Adrenal gland (tissue), 12 donors: ENCODE results near the gene NARF. TPM values are rescaled to one million over a fixed set of nuclear protein-coding genes. Genes with fewer than 3 reads are reported as not detected.

ENCODE experiments used
- DNase-seq, 7 donors: peaks; one replicate each; pipeline ENCODE4 v3.0.0-alpha.2; 2019 to 2020
- H3K27ac ChIP-seq, 5 donors: fragments of 200-600 bp; sonication (generic) in 4 of 5; 1 replicate in 3 of 5; 2 replicates in 2 of 5; pipeline versions ENCODE4 v1.5.1 to v1.8.0; 2016 to 2020; ENCODE audit warnings: mild to moderate bottlenecking in 1 of 5
- H3K27me3 ChIP-seq: fragments of 200-600 bp; 2 replicates; pipeline ENCODE4 v1.8.0; 2021
- H3K36me3 ChIP-seq, 2 donors: fragments of 200-600 bp; replicated peaks in 1 of 2; 1 replicate in 1 of 2; 2 replicates in 1 of 2; pipeline versions ENCODE4 v1.5.1 to v1.8.0; 2018 to 2022
- H3K4me1 ChIP-seq, 2 donors: fragments of 200-600 bp; replicated peaks in 1 of 2; 1 replicate in 1 of 2; 2 replicates in 1 of 2; pipeline versions ENCODE4 v1.5.1 to v1.8.0; 2018 to 2021
- H3K4me3 ChIP-seq, 4 donors: fragments of 200-600 bp; sonication (generic) in 3 of 4; one replicate each; pipeline ENCODE4 v1.5.1; 2016 to 2018
- H3K9me3 ChIP-seq, 3 donors: fragments of 200-600 bp; sonication (generic) in 1 of 3; replicated peaks in 1 of 3; 1 replicate in 2 of 3; 2 replicates in 1 of 3; pipeline versions ENCODE4 v1.5.1 to v1.8.0; 2016 to 2021
- CTCF ChIP-seq, 6 experiments: fragments of 450-650 bp in 4 of 6; fragments of 200-600 bp in 2 of 6; sonication (generic) in 1 of 6; IDR thresholded peaks; 1 replicate in 5 of 6; 2 replicates in 1 of 6; pipeline versions ENCODE4 v1.5.1 to v1.8.0; 2016 to 2021; ENCODE audit warnings: antibody characterized with exemption in 6 of 6, mild to moderate bottlenecking in 2 of 6, moderate library complexity in 1 of 6
- POLR2A ChIP-seq, 2 donors: fragments of 450-650 bp; IDR thresholded peaks; one replicate each; pipeline ENCODE4 v1.6.1; 2017; ENCODE audit warnings: antibody characterized with exemption in 2 of 2, mild to moderate bottlenecking in 2 of 2, moderate library complexity in 1 of 2
- WGBS, 4 donors: extraction: QIAGEN DNeasy Blood & Tissue Kit in 2 of 4; methylation state at CpG; one replicate each; pipeline versions ENCODE4 v1.1.5 to v1.1.7; 2013 to 2017; 5-methylcytosine and 5-hydroxymethylcytosine counted together
- intact Hi-C, 2 donors: fragments of 100-400 bp; cut with DNase I; formaldehyde crosslinking; loops; one replicate each; pipeline versions ENCODE4 v1.14.1 to v1.15.0; 2022 to 2023
- polyA plus RNA-seq, 3 donors: library from polyadenylated mRNA; stranded (reverse); fragments of 200-250 nt in 2 of 3; fragments of 350-450 nt in 1 of 3; fragmentation: Illumina TruSeq in 1 of 3; extraction: RNeasy Lipid Tissue Mini Kit (QIAGEN cat#74804) in 1 of 3; gene quantifications; one replicate each; pipeline ENCODE4 v1.2.3, GENCODE V29; 2013 to 2014
- total RNA-seq, 9 donors: library from RNA; depleted of rRNA in 4 of 9; stranded (reverse); fragments of >200 nt in 4 of 9; fragments of 120-200 nt in 1 of 9; fragmentation: NEBNext Ultra II Directional in 1 of 9; extraction: Animal tissue kit (Norgen Biotek cat#: 25700) in 1 of 9; gene quantifications; one replicate each; pipeline versions ENCODE4 v1.1.0 to v1.2.4, GENCODE V29; 2013 to 2023
- donor health status: healthy with polysubstance abuse.
- donor health status: Bipolar disorder and iron deficiency.
- donor health status: DM: yes; HTN: yes; CAD: no.
- donor health status: DM: no; HTN: no; CAD: no.
- donor health status: DM: no; HTN: no; CAD: no.
- donor health status: DM: yes; HTN: yes; CAD: no.

The NARF gene
- total and polyA plus RNA-seq, 12 donors: 21.8 to 198 (median 55.1) TPM

- DNase-seq: no peak
- TF ChIP-seq POLR2A (IDR thresholded peaks at IDR 0.05) (no peak), CTCF (IDR thresholded peaks at IDR 0.05) (no peak)
- peaks cover 0 to 6% of the 10 kb centered on the region in 2 donors for H3K36me3 ChIP-seq
Measured at GRCh38 chr17:82424863-82425159, 33.7 kb upstream of the NARF start.

GRCh38 chr17:82428546-82428945 lies 30.0 kb upstream of the NARF start:
- TF ChIP-seq CTCF (IDR thresholded peaks at IDR 0.05) (no peak), POLR2A (IDR thresholded peaks at IDR 0.05) (no peak)
- DNase-seq: no peak
- no peaks in the 10 kb centered on the region for H3K4me1 ChIP-seq
- no peaks in the 10 kb centered on the region for H3K9me3 ChIP-seq
- intact Hi-C loops: loop anchor here in 1 of 2 donors (5.0 kb wide), 1 partner anchor 316 kb away; no protein-coding TSS in a partner anchor
- H3K36me3 ChIP-seq: peaks cover 0 to 4% of the 10 kb centered on the region in 2 donors
- no peak overlapping the region for H3K4me3 ChIP-seq
- 90 to 100% (median 97%) methylated on average over 3 of the region's 3 CpGs for WGBS, 4 donors
- H3K27ac ChIP-seq: no peak overlapping the region
- no peaks in the 10 kb centered on the region for H3K27me3 ChIP-seq

More at GRCh38 chr17:82424863-82425159, 33.7 kb upstream of the NARF start:
- Histone ChIP-seq H3K9me3 (no peaks in the 10 kb centered on the region), H3K4me1 (no peaks in the 10 kb centered on the region), H3K4me3 (no peak overlapping the region), H3K27ac (no peak overlapping the region), H3K27me3 (no peaks in the 10 kb centered on the region)
- 90 to 96% (median 94%) methylated on average over 2 of the region's 2 CpGs for WGBS, 4 donors
- intact Hi-C loops: loop anchor here in 1 of 2 donors (5.0 kb wide), 1 partner anchor 313 kb away; no protein-coding TSS in a partner anchor

- no peak for DNase-seq
- Histone ChIP-seq H3K4me3 (no peak overlapping the region), H3K9me3 (no peaks in the 10 kb centered on the region), H3K36me3 (peaks cover 0 to 7% of the 10 kb centered on the region in 2 donors), H3K4me1 (no peaks in the 10 kb centered on the region), H3K27me3 (no peaks in the 10 kb centered on the region), H3K27ac (no peak overlapping the region)
- intact Hi-C loops: loop anchor here in 1 of 2 donors (5.0 kb wide), 1 partner anchor 318 kb away; no protein-coding TSS in a partner anchor
- 81 to 91% (median 85%) methylated on average over 7 of the region's 7 CpGs for WGBS, 4 donors
- no peak for TF ChIP-seq CTCF (IDR thresholded peaks at IDR 0.05)
- TF ChIP-seq POLR2A (IDR thresholded peaks at IDR 0.05): no peak
Measured at GRCh38 chr17:82429824-82430223, 28.7 kb upstream of the NARF start.

GRCh38 chr17:82432017-82432416 lies 26.5 kb upstream of the NARF start:
- no peak overlapping the region for H3K4me3 ChIP-seq
- no peak overlapping the region for H3K27ac ChIP-seq
- intact Hi-C loops: no loop called here
- TF ChIP-seq CTCF (IDR thresholded peaks at IDR 0.05) (no peak), POLR2A (IDR thresholded peaks at IDR 0.05) (no peak)
- 78 to 90% (median 85%) methylated on average over 3 to 8 of the region's 8 CpGs for WGBS, 4 donors
- no peak for DNase-seq
- H3K36me3 ChIP-seq: peaks cover 0 to 9% of the 10 kb centered on the region in 2 donors
- no peaks in the 10 kb centered on the region for H3K4me1 ChIP-seq
- H3K27me3 ChIP-seq: no peaks in the 10 kb centered on the region
- H3K9me3 ChIP-seq: no peaks in the 10 kb centered on the region
